GM18951 (cell line): ENCODE data around the gene CNKSR1.

Source experiments
- POLR2A ChIP-seq: IDR thresholded peaks from 4 replicates; pipeline ENCODE4 v1.6.1; 2011; ENCODE audit warnings: mild to moderate bottlenecking; ENCODE audit not compliant: insufficient read length, insufficient read depth; ENCODE audit errors: extremely low read depth
- in situ Hi-C: fragments of 300-500 bp; cut with MboI; formaldehyde crosslinking; loops from one replicate; pipeline ENCODE4 v1.12.0; 2022; ENCODE audit warnings: low sequenced_read_pairs, mixed read lengths, inconsistent platforms; ENCODE audit not compliant: unreplicated experiment

Gene CNKSR1

GRCh38 chr1:26164861-26165842 is 12.1 kb upstream of the CNKSR1 start:
- in situ Hi-C loops: no loop called here
- no peak for TF ChIP-seq POLR2A

- TF ChIP-seq POLR2A: no peak
- in situ Hi-C loops: no loop called here
Measured at GRCh38 chr1:26166719-26167281, 10.5 kb upstream of the CNKSR1 start.

- no peak for TF ChIP-seq POLR2A
Measured at GRCh38 chr1:26168410-26169197, 8.7 kb upstream of the CNKSR1 start, which contains the start of gene C1orf232. TSS of gene C1orf232 (minus strand) at chr1:26168963. CDS start at chr1:26168499, 464 bp downstream.

GRCh38 chr1:26169198-26169554 is 8.1 kb upstream of the CNKSR1 start:
- no peak for TF ChIP-seq POLR2A

More at GRCh38 chr1:26168410-26169197, 8.7 kb upstream of the CNKSR1 start, which contains the start of gene C1orf232:
- in situ Hi-C loops: no loop called here

GRCh38 chr1:26169669-26170471 is 7.4 kb upstream of the CNKSR1 start, which contains the start of gene ZNF593:
TSS of gene ZNF593 (plus strand) at chr1:26169908. CDS start at chr1:26169984, 76 bp downstream.
- peak; percentile 85 for TF ChIP-seq POLR2A
- in situ Hi-C loops: no loop called here

More at GRCh38 chr1:26169198-26169554, 8.1 kb upstream of the CNKSR1 start:
- in situ Hi-C loops: no loop called here

- TF ChIP-seq POLR2A: no peak
- in situ Hi-C loops: no loop called here
Measured at GRCh38 chr1:26170472-26170821, 6.8 kb upstream of the CNKSR1 start.

- in situ Hi-C loops: no loop called here
- no peak for TF ChIP-seq POLR2A
Measured at GRCh38 chr1:26171084-26172072, 5.9 kb upstream of the CNKSR1 start, which contains the start of gene ZNF593OS. TSS of gene ZNF593OS (minus strand) at chr1:26171832. CDS start at chr1:26171661, 171 bp downstream.

GRCh38 chr1:26175346-26175745 is 1.9 kb upstream of the CNKSR1 start:
- in situ Hi-C loops: no loop called here
- no peak for TF ChIP-seq POLR2A

GRCh38 chr1:26180010-26180506 is 2.8 kb downstream of the CNKSR1 start:
- TF ChIP-seq POLR2A: no peak
- in situ Hi-C loops: no loop called here

GRCh38 chr1:26181586-26182382 is 4.5 kb downstream of the CNKSR1 start:
- in situ Hi-C loops: no loop called here
- TF ChIP-seq POLR2A: no peak
